ENCODE data around the gene CDH13. TPM values are rescaled to one million over a fixed set of nuclear protein-coding genes. Genes with fewer than 3 reads are reported as not detected.
A peak's percentile ranks its signal among the peaks of the same experiment; 100 is the strongest.

The CDH13 gene
- total RNA-seq, 1 experiment from 2014 or later, result 0.56 TPM

DNA sequence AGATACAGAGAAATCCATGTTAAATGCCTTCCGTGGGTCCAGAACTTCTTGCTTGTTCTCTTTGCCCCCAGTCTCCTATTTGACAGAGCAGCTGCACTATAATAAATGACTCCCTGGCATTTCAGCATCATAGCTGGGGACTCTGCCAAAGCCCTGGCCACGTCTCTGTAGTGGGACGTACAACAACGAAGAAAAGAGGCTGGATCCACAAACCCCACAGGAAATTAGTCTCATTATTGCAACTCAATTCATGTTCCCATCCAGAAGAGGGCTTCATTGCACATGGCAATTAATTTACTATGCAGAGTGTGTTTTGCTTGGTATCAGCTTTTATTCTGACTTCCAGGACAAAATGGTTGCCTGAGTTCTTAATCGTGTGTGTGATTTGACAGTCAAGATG, 121.3 kb downstream of the CDH13 start:
- Histone ChIP-seq H2AFZ (ENCODE audit: low read length) (no peak overlapping the region), H3K4me2 (ENCODE audit: low read depth, low read length, poor library complexity, severe bottlenecking) (peak overlapping the region; percentile 6), H3K4me3 (ENCODE audit: low read length) (no peak overlapping the region), H3K79me2 (ENCODE audit: low read length) (no peaks in the 10 kb centered on the region), H3K9me2 (replicated peaks; ENCODE audit: insufficient read depth, low read length) (no peaks in the 10 kb centered on the region), H3K4me1 (ENCODE audit: low read length) (peaks cover 17% of the 10 kb centered on the region), H4K20me1 (ENCODE audit: insufficient read depth, low read depth, low read length) (no peaks in the 10 kb centered on the region), H3K9me3 (ENCODE audit: low read length) (no peaks in the 10 kb centered on the region), H3K27ac (ENCODE audit: low read length) (no peak overlapping the region), H3K9ac (ENCODE audit: low read length) (no peak overlapping the region), H3K27me3 (ENCODE audit: low read length) (no peaks in the 10 kb centered on the region), H3K36me3 (ENCODE audit: insufficient read depth, low read length) (no peaks in the 10 kb centered on the region)
- peak; percentile 61 for DNase-seq

DNA sequence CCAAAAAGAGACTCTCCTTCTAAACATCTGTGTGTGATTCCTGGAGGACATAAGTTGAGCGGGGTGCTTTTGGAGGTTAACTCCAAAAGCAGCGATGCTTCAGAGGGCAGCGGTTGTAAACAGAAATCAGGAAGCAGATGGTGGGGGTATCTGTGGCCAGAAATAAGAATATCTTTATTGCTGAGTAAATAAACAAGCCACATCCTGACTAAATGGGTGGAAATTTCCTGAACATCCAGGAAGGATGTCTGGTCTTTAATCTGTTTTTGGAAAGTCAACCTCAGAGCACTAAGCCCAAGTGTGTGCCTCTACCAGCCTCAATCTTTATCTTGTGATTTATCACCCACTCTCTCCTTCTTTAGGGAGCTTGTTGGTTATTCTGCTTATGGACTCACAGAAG, 123.3 kb downstream of the CDH13 start:
- no peaks in the 10 kb centered on the region for H3K36me3 ChIP-seq (ENCODE audit: insufficient read depth, low read length)
- no peak overlapping the region for H3K9ac ChIP-seq (ENCODE audit: low read length)
- no peak overlapping the region for H3K27ac ChIP-seq (ENCODE audit: low read length)
- H3K27me3 ChIP-seq (ENCODE audit: low read length), result no peaks in the 10 kb centered on the region
- H2AFZ ChIP-seq (ENCODE audit: low read length), result no peak overlapping the region
- H3K4me3 ChIP-seq (ENCODE audit: low read length), result no peak overlapping the region
- H3K79me2 ChIP-seq (ENCODE audit: low read length), result no peaks in the 10 kb centered on the region
- H3K9me2 ChIP-seq (replicated peaks; ENCODE audit: insufficient read depth, low read length), result no peaks in the 10 kb centered on the region
- no peak for DNase-seq
- H3K4me1 ChIP-seq (ENCODE audit: low read length), result peaks cover 17% of the 10 kb centered on the region
- H3K9me3 ChIP-seq (ENCODE audit: low read length), result no peaks in the 10 kb centered on the region
- no peak overlapping the region for H3K4me2 ChIP-seq (ENCODE audit: low read depth, low read length, poor library complexity, severe bottlenecking)
- no peaks in the 10 kb centered on the region for H4K20me1 ChIP-seq (ENCODE audit: insufficient read depth, low read depth, low read length)

DNA sequence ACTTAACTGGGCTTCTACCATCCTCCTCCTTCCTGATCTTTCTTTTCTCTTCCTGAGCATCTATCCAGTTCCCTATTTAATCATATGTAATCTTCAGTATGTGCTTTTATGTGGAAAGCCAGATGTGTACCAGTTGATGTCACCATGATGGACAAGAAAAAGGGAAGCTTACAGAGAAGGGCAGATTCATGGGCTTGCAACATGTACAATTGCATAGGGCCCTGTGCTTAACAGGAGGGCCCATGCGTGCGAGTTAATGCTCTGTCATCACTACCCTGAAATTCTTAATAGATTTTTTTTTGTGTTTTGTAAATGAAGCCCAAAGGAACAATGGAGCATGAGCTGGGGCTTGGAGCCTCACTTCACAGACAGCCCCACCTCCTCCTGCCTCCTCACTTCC, 124.3 kb downstream of the CDH13 start:
- Histone ChIP-seq H3K9ac (ENCODE audit: low read length) (no peak overlapping the region), H3K79me2 (ENCODE audit: low read length) (no peaks in the 10 kb centered on the region), H2AFZ (ENCODE audit: low read length) (no peak overlapping the region), H3K9me2 (replicated peaks; ENCODE audit: insufficient read depth, low read length) (no peaks in the 10 kb centered on the region), H3K4me2 (ENCODE audit: low read depth, low read length, poor library complexity, severe bottlenecking) (no peak overlapping the region), H3K27ac (ENCODE audit: low read length) (no peak overlapping the region), H4K20me1 (ENCODE audit: insufficient read depth, low read depth, low read length) (no peaks in the 10 kb centered on the region), H3K4me1 (ENCODE audit: low read length) (peaks cover 20% of the 10 kb centered on the region), H3K9me3 (ENCODE audit: low read length) (no peaks in the 10 kb centered on the region), H3K27me3 (ENCODE audit: low read length) (no peaks in the 10 kb centered on the region), H3K36me3 (ENCODE audit: insufficient read depth, low read length) (no peaks in the 10 kb centered on the region), H3K4me3 (ENCODE audit: low read length) (no peak overlapping the region)
- no peak for DNase-seq

DNA sequence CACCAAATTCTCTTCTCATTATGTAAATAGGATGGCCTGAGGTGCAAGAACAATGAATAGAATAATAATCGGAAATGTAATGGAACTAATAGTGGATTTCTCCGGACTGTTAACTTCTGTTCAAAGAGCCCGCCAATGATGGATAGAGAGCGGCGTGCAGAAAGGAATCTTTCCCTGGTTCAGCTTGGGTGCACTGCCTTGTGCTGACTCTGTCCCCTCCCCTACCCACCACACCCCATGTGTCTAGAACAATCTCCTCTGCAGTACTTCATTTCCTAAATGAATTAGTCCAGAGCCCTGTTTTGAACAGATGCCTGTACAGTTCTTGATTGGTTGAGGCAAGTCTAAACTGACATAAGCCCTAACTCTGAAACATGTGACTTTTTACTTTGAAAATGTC, 125.4 kb downstream of the CDH13 start:
- H3K27ac ChIP-seq (ENCODE audit: low read length), result no peak overlapping the region
- no peak for DNase-seq
- peaks cover 28% of the 10 kb centered on the region for H3K4me1 ChIP-seq (ENCODE audit: low read length)
- no peak overlapping the region for H2AFZ ChIP-seq (ENCODE audit: low read length)
- H3K4me3 ChIP-seq (ENCODE audit: low read length), result no peak overlapping the region
- no peaks in the 10 kb centered on the region for H3K79me2 ChIP-seq (ENCODE audit: low read length)
- H3K9me3 ChIP-seq (ENCODE audit: low read length), result no peaks in the 10 kb centered on the region
- no peaks in the 10 kb centered on the region for H4K20me1 ChIP-seq (ENCODE audit: insufficient read depth, low read depth, low read length)
- no peak overlapping the region for H3K9ac ChIP-seq (ENCODE audit: low read length)
- no peak overlapping the region for H3K4me2 ChIP-seq (ENCODE audit: low read depth, low read length, poor library complexity, severe bottlenecking)
- no peaks in the 10 kb centered on the region for H3K9me2 ChIP-seq (replicated peaks; ENCODE audit: insufficient read depth, low read length)
- H3K27me3 ChIP-seq (ENCODE audit: low read length), result no peaks in the 10 kb centered on the region
- H3K36me3 ChIP-seq (ENCODE audit: insufficient read depth, low read length), result no peaks in the 10 kb centered on the region

DNA sequence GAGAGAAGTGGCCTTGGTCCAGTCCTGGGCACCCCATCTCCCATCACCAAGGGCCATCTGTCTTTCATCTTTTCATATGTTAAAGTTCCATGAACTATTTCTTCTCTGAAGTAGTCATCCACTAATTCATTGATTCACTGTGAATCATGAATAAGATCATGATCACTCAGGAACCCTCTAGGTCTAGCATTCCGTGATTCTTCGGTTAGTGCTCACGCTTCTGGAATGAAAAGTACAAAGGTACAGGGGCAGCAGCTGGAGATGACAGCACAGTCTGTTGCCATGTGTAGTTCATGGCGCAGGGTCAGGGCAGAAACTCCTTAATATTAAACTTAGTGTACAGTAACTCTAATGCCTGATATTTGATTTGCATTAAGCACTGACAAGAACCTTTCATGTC, 127.1 kb downstream of the CDH13 start:
- no peaks in the 10 kb centered on the region for H4K20me1 ChIP-seq (ENCODE audit: insufficient read depth, low read depth, low read length)
- H3K27me3 ChIP-seq (ENCODE audit: low read length), result no peaks in the 10 kb centered on the region
- no peak overlapping the region for H3K9ac ChIP-seq (ENCODE audit: low read length)
- no peaks in the 10 kb centered on the region for H3K9me2 ChIP-seq (replicated peaks; ENCODE audit: insufficient read depth, low read length)
- no peak overlapping the region for H3K4me3 ChIP-seq (ENCODE audit: low read length)
- no peak overlapping the region for H3K27ac ChIP-seq (ENCODE audit: low read length)
- H3K9me3 ChIP-seq (ENCODE audit: low read length), result no peaks in the 10 kb centered on the region
- H3K4me2 ChIP-seq (ENCODE audit: low read depth, low read length, poor library complexity, severe bottlenecking), result no peak overlapping the region
- DNase-seq, result no peak
- H2AFZ ChIP-seq (ENCODE audit: low read length), result no peak overlapping the region
- H3K36me3 ChIP-seq (ENCODE audit: insufficient read depth, low read length), result no peaks in the 10 kb centered on the region
- peaks cover 17% of the 10 kb centered on the region for H3K4me1 ChIP-seq (ENCODE audit: low read length)
- H3K79me2 ChIP-seq (ENCODE audit: low read length), result no peaks in the 10 kb centered on the region

DNA sequence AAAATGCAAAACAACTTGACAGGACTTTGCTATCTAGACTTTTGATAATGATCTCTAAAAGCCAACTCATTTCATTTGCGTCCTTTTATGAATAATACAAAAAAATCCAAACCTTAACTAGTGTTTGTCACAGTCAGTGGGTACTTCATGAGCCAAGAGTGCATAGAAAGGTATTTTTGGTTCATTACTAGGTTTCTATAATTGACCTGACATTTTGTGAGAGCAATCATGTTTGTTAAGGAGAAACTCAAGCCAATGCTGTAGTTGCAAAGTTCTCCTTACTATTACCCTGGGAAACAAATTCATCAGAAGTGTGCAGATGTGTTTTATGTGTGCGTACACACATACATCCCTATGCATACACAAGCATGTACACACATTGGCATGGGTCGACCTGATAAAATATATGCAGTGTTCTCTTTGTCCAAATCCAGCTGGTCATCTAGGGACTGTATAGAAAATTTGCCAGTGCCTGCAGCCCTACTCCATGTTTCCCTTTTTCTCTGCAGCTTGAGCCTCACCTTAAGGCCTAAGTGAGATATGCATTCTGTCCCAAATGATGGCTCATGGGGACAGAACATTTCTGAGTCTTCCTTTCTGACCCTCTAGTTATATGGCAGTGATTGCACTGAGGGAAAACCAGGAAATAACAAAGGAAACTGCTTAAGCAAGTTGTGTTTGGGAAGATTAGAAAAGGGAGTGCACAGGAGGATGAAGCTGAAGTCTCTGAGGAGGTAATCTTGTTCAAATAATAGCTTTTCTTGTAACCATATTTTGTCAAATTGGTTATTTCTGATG, 128.1 kb downstream of the CDH13 start:
- no peak for DNase-seq
- Histone ChIP-seq H3K9me2 (replicated peaks; ENCODE audit: insufficient read depth, low read length) (no peaks in the 10 kb centered on the region), H3K36me3 (ENCODE audit: insufficient read depth, low read length) (no peaks in the 10 kb centered on the region), H3K9ac (ENCODE audit: low read length) (no peak overlapping the region), H2AFZ (ENCODE audit: low read length) (no peak overlapping the region), H4K20me1 (ENCODE audit: insufficient read depth, low read depth, low read length) (no peaks in the 10 kb centered on the region), H3K27ac (ENCODE audit: low read length) (no peak overlapping the region), H3K27me3 (ENCODE audit: low read length) (no peaks in the 10 kb centered on the region), H3K4me1 (ENCODE audit: low read length) (peaks cover 17% of the 10 kb centered on the region), H3K4me3 (ENCODE audit: low read length) (no peak overlapping the region), H3K79me2 (ENCODE audit: low read length) (no peaks in the 10 kb centered on the region), H3K9me3 (ENCODE audit: low read length) (no peaks in the 10 kb centered on the region), H3K4me2 (ENCODE audit: low read depth, low read length, poor library complexity, severe bottlenecking) (no peak overlapping the region)

DNA sequence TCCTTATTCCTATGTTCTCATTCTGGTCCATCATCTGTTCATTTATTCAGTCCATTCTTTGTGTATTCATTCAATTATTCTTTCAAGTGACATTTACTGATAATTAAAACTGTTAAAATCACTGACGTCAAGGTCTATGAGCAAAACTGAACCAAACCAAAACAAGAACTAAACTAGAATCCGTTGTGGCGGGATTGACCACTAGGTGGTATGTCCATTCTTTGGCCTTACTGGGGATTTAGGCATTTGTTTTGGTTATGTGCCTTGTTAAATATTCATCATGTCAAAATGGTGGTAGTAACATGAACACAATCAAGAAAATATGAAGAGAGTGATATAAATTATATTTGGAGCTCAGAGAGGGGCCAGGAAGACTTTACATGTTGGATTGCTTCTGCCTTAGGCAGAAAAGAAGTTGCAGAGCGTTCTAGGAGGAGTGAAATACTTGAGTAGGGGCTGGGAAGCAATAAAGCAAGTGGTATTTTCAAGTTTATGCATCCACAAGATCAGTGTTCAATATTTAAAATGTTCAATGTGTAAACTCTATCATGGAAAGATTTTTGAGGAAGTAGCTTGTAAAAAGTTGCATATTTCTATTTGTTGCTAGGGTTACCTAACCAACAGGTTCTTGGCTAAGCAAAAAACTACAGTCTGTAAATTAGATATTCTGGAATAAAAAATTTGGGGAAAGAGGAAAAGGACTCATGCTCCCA, 129.0 kb downstream of the CDH13 start:
- H3K27me3 ChIP-seq (ENCODE audit: low read length), result no peaks in the 10 kb centered on the region
- H3K4me1 ChIP-seq (ENCODE audit: low read length), result peaks cover 17% of the 10 kb centered on the region
- H3K9ac ChIP-seq (ENCODE audit: low read length), result no peak overlapping the region
- peak; percentile 60 for DNase-seq
- H3K4me3 ChIP-seq (ENCODE audit: low read length), result no peak overlapping the region
- H3K36me3 ChIP-seq (ENCODE audit: insufficient read depth, low read length), result no peaks in the 10 kb centered on the region
- no peaks in the 10 kb centered on the region for H3K9me2 ChIP-seq (replicated peaks; ENCODE audit: insufficient read depth, low read length)
- H3K9me3 ChIP-seq (ENCODE audit: low read length), result no peaks in the 10 kb centered on the region
- H3K4me2 ChIP-seq (ENCODE audit: low read depth, low read length, poor library complexity, severe bottlenecking), result no peak overlapping the region
- no peaks in the 10 kb centered on the region for H4K20me1 ChIP-seq (ENCODE audit: insufficient read depth, low read depth, low read length)
- no peak overlapping the region for H3K27ac ChIP-seq (ENCODE audit: low read length)
- no peaks in the 10 kb centered on the region for H3K79me2 ChIP-seq (ENCODE audit: low read length)
- H2AFZ ChIP-seq (ENCODE audit: low read length), result no peak overlapping the region

DNA sequence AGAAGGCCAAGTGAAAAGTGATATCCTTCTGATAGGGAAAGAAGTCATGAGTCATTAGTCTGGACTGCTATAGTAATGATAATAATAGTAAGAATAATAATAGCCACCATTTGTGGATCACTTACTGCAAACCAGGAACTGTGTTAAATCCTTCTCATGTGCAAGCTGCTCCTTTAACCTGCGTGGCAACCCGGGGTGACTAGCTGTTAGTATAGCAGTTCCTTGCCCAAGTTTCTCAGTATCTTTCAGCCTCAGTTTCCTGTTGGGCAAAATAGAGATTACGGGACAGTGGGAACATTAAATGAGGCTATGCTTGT, 129.5 kb downstream of the CDH13 start:
- no peaks in the 10 kb centered on the region for H4K20me1 ChIP-seq (ENCODE audit: insufficient read depth, low read depth, low read length)
- H2AFZ ChIP-seq (ENCODE audit: low read length), result no peak overlapping the region
- peaks cover 17% of the 10 kb centered on the region for H3K4me1 ChIP-seq (ENCODE audit: low read length)
- no peak overlapping the region for H3K4me3 ChIP-seq (ENCODE audit: low read length)
- H3K36me3 ChIP-seq (ENCODE audit: insufficient read depth, low read length), result no peaks in the 10 kb centered on the region
- no peak for DNase-seq
- no peak overlapping the region for H3K27ac ChIP-seq (ENCODE audit: low read length)
- H3K9me2 ChIP-seq (replicated peaks; ENCODE audit: insufficient read depth, low read length), result no peaks in the 10 kb centered on the region
- H3K4me2 ChIP-seq (ENCODE audit: low read depth, low read length, poor library complexity, severe bottlenecking), result no peak overlapping the region
- H3K9ac ChIP-seq (ENCODE audit: low read length), result no peak overlapping the region
- H3K9me3 ChIP-seq (ENCODE audit: low read length), result no peaks in the 10 kb centered on the region
- no peaks in the 10 kb centered on the region for H3K27me3 ChIP-seq (ENCODE audit: low read length)
- H3K79me2 ChIP-seq (ENCODE audit: low read length), result no peaks in the 10 kb centered on the region
